HG02763 (cell line): ENCODE results near the gene ARHGAP26.

Source experiments
- ATAC-seq: cut with Tn5 transposase; IDR thresholded peaks from one replicate; pipeline ENCODE4 v1.9.1; 2021; ENCODE audit warnings: mild to moderate bottlenecking, moderate library complexity; ENCODE audit not compliant: unreplicated experiment

Gene ARHGAP26

DNA sequence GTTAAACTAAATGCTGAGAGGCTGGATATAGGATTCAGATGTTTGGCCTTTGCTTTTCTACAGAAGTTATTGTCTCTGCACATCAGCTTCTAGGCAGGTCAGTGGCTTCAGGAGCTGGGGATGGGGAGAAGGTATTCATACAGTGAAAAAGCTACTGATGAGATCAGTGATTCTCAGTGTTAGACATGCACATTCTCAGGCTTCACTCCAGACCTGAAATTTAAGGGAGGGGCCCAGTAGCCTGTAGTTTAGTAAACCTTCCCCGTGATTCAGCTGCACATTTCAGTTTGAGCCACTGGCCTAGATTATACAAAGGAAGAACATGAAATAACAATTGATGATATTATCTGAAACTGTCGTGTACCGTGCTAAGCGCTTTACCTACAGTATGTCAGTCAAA lies 127.2 kb downstream of the ARHGAP26 start:
- ATAC-seq, result no peak

- ATAC-seq, result no peak
Measured at GRCh38 chr5:142900927-142901326, 130.8 kb downstream of the ARHGAP26 start.

- ATAC-seq, result no peak
Measured at GRCh38 chr5:142901476-142902185, 131.5 kb downstream of the ARHGAP26 start.

DNA sequence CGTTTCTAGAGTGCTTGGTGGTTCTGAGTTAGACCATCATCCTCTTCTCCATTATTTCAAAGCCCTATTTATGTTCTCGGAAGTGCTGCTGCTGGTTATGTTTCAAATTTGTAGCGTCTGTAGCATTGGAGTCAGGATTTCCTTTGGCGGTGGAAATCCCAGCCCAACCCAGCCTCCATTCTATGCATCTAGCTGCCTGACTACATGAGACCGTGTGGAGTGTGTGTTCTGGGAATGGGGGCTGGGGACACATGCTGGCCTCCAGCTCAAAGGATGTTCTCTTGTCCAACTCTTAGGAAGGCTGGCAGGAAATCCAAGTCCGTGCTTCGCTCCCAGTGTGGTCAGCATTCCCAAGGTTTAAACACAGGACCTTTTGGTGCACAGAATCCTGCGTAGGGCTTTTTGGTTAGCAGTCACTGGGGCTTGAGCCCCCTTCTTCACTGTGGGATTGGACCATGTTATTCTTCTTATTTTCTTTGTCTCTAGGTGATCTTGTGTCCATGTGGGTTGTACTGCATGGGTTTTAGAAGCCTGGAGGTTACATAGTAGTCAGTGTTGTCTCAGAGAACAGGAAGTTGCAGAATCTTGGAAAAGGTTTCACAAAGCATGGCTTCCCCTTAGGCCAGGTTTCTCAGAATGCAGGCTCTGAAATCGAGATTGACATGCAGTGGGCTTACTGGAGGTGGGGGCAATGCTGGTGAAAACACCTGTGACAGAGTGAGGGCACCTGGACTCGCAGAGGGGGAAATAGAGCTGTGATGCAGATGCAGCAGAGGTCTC lies 132.2 kb downstream of the ARHGAP26 start:
- no peak for ATAC-seq

DNA sequence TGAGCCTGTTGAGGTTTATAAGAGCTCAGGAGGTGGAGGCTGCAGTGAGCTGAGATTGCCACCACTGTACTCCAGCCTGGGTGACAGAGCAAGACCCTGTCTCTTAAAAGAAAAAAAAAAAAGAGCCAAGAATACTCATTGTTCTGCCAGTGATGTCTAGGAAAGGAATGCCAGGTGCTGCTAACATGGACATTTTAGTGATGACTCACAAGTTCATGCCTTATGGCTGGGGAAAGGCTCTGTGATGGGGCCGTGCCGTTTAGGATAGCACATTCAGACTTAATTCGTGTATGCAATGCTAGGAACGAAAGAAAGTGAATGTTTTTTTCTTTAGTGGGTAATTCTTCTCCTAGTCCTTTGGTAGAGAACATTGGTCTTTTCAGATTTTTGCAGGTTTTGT lies 134.2 kb downstream of the ARHGAP26 start:
- ATAC-seq, result no peak

- no peak for ATAC-seq
Measured at GRCh38 chr5:142905348-142905747, 135.2 kb downstream of the ARHGAP26 start.

- ATAC-seq, result no peak
Measured at GRCh38 chr5:142906863-142907671, 136.9 kb downstream of the ARHGAP26 start.

DNA sequence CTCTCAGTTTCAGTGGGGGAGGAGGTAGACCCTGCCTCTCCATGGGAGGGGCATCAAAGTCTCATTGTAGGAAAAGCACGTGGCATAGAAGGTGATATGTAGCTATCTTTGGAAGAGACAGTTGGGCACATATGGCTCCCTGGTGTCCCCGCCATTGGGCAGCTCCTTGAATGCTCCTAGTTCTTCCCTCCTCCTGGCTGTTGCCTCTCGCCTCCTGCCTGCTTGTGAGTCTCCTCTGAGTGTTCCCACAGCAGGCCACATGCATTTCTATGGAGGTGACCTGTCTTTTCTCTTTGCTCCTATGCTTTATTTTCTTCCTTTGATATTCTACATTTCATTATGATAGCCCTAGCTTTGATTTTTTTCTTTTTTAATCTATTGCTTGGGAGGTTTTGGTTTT lies 138.5 kb downstream of the ARHGAP26 start:
- no peak for ATAC-seq

DNA sequence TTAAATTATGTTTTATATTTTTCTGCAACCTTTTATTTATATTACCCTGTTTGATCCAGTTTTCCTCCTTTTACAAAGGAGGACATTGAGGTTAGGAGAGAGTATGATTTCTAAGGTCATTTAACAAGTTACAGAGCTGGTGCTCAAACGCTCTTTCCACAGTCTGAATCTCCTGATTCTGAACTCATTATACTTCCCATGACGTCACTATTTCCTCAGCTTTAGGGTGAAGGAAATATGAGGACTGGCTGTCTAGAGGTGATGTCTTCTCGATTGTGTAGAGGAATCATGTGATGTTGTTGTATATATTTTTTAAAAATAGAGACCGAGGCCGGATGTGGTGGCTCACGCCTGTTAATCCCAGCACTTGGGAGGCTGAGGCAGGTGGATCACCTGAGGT lies 140.0 kb downstream of the ARHGAP26 start:
- no peak for ATAC-seq

- ATAC-seq, result no peak
Measured at GRCh38 chr5:142911170-142911569, 141.0 kb downstream of the ARHGAP26 start.

- ATAC-seq, result no peak
Measured at GRCh38 chr5:142911775-142912174, 141.6 kb downstream of the ARHGAP26 start.

- no peak for ATAC-seq
Measured at GRCh38 chr5:142913728-142914338, 143.7 kb downstream of the ARHGAP26 start.

DNA sequence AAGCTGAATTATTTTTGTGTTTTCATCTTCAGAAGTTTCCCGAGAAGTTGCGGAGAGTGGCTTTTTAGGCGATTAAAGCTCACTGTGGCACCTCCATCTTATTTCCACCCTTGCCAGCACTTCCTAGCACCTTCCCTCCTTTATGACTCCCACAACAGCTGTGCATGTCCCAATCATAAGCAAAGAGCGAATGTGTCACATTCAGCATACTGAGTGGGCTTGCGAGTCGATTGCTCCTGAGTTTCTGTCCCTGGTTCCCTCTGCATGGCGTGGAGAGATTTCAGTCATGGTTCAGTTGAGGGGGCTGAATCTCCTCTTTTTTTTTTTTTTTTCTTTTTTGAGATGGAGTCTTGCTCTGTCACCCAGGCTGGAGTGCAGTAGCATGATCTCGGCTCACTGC lies 144.9 kb downstream of the ARHGAP26 start:
- no peak for ATAC-seq

DNA sequence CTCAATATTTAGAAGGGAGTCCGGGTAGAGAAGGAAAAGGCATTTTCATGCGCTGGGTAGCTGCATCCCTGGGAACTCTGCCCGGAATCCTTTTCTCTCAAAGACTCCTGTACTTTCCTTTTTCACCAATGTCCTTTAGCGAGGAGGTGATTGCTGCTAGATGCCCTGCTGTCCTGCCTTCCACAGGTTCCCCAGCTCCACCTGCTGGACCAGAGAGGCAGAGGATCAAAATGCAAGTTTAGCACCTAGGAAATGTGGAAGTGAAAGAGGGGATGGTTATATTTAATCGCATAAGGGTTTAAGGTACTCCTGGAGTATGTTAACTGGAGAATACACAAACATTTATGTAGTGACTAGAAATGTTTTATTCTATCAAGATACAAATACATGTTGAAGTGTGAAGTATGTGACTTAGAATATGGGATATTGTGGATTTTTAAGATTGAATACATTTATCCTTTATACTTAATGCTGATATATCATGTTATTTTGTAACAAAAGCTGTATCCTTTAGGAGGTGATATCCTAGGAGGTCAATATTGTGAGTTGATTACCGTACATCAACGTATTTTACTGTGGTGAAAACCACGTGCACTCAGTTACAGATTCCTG lies 145.7 kb downstream of the ARHGAP26 start:
- ATAC-seq, result peak; percentile 64

- no peak for ATAC-seq
Measured at GRCh38 chr5:142918959-142919635, 148.9 kb downstream of the ARHGAP26 start.

GRCh38 chr5:142920849-142921612 lies 150.9 kb downstream of the ARHGAP26 start:
- no peak for ATAC-seq

- no peak for ATAC-seq
Measured at GRCh38 chr5:142922223-142922952, 152.2 kb downstream of the ARHGAP26 start.

DNA sequence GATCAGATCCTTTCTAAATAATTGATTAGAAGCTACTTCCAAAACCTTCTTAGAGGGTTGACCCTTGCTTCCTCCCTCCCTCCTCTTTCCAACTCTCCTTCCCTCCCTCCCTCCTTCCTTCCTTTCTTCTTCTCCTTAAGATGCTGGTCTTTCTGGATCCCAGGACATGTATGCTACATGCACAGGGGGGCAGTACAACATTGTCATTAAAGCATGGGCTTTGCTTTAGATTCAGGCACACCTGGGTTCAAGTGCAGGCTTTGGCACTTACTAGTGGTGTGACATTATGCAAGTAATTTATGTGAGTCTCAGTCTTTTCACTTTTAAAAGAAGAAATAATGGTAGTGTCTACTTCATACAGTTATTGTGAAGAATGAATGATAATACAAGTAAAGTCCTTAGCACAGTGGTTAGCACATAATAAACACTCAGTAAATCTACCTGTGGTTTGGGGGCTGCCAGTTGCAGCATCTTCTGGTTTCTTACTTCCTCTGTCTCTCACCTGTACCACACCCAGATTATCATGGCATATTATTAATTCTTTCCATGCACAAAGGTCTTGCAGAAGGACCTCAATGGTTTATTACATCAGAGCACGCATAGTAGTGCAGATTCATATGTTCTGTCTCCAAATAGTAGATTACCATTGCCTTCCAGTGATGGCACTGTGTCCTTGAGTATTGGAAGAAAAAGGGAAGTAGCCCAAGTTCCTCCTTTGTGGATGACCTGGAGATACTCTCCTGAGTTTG lies 154.1 kb downstream of the ARHGAP26 start:
- no peak for ATAC-seq
